ENCODE results near the gene JMJD4.

JMJD4 gene

GRCh38 chr1:227749916-227750710, 15.0 kb upstream of the JMJD4 start:
- DNase-seq (ENCODE audit: low read depth), result no peak

GRCh38 chr1:227749225-227749624, 14.1 kb upstream of the JMJD4 start:
- no peak for DNase-seq (ENCODE audit: low read depth)

- DNase-seq (ENCODE audit: low read depth), result no peak
Observed at GRCh38 chr1:227748496-227749182, 13.5 kb upstream of the JMJD4 start.

GRCh38 chr1:227747948-227748495, 12.9 kb upstream of the JMJD4 start:
- no peak for DNase-seq (ENCODE audit: low read depth)

- DNase-seq (ENCODE audit: low read depth), result no peak
Observed at GRCh38 chr1:227747382-227747781, 12.3 kb upstream of the JMJD4 start.

- no peak for DNase-seq (ENCODE audit: low read depth)
Observed at GRCh38 chr1:227746676-227747075, 11.6 kb upstream of the JMJD4 start.

- no peak for DNase-seq (ENCODE audit: low read depth)
Observed at GRCh38 chr1:227745568-227746265, 10.6 kb upstream of the JMJD4 start.

GRCh38 chr1:227744668-227745067, 9.6 kb upstream of the JMJD4 start:
- no peak for DNase-seq (ENCODE audit: low read depth)

GRCh38 chr1:227742738-227743715, 7.9 kb upstream of the JMJD4 start:
- DNase-seq (ENCODE audit: low read depth), result no peak

GRCh38 chr1:227741166-227741870, 6.2 kb upstream of the JMJD4 start:
- no peak for DNase-seq (ENCODE audit: low read depth)

GRCh38 chr1:227740401-227740960, 5.4 kb upstream of the JMJD4 start:
- DNase-seq (ENCODE audit: low read depth), result no peak

- no peak for DNase-seq (ENCODE audit: low read depth)
Observed at GRCh38 chr1:227739636-227740035, 4.5 kb upstream of the JMJD4 start.

GRCh38 chr1:227738820-227739219, 3.7 kb upstream of the JMJD4 start:
- no peak for DNase-seq (ENCODE audit: low read depth)

GRCh38 chr1:227736814-227737432, 1.8 kb upstream of the JMJD4 start:
- DNase-seq (ENCODE audit: low read depth), result no peak

- no peak for DNase-seq (ENCODE audit: low read depth)
Observed at GRCh38 chr1:227735539-227736285, 610 bp upstream of the JMJD4 start.

- no peak for DNase-seq (ENCODE audit: low read depth)
Observed at GRCh38 chr1:227734546-227734855, 601 bp downstream of the JMJD4 start.

- DNase-seq (ENCODE audit: low read depth), result no peak
Observed at GRCh38 chr1:227733751-227734545, 1.2 kb downstream of the JMJD4 start.

- no peak for DNase-seq (ENCODE audit: low read depth)
Observed at GRCh38 chr1:227733309-227733705, 1.8 kb downstream of the JMJD4 start.
